GM12875 (cell line): ENCODE results near the gene AGBL3.
"Not testable (repeated sequence)": the region's sequence is repeated elsewhere in the genome, so short reads cannot be mapped to it uniquely, and the experiment has no call there.

Experiments
- H3K4me3 ChIP-seq: one replicate; pipeline ENCODE4 v1.5.1; 2011; ENCODE audit warnings: low read depth, low read length, control low read depth
- TF ChIP-seq, protein P1 (sequence below): IDR thresholded peaks from 2 replicates; pipeline ENCODE4 v1.5.1; 2011; ENCODE audit warnings: low read depth, mild to moderate bottlenecking, control low read depth, inconsistent platforms, low read length, moderate library complexity, borderline replicate concordance; ENCODE audit not compliant: insufficient read depth

The AGBL3 gene

DNA sequence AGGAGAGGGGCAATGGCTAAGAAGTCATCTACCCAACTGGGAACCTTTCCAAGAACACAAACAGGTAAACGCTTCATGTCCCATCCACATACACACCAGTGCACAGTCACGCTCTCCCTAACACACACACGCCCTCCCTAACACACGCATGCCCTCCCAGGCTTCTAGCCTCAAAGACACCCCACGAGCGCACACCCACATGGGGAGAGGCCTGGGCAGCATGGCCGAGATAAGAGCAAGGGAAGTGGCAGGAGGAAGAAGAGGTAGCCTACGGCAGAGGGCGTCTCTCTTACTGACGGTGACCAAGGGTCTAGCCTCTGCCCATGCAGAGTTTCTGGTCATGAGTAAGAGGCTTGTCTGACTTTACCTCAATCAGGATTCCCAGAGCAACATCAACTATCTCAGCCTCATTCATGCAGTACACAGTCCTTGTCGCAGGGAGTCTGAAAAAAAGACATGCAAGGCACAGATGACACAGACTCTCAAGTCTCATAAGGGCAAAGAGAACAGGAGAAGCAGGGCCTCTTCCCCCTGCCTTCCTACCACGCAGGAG is 181.1 kb downstream of the AGBL3 start:
- TF ChIP-seq, protein P1, sequence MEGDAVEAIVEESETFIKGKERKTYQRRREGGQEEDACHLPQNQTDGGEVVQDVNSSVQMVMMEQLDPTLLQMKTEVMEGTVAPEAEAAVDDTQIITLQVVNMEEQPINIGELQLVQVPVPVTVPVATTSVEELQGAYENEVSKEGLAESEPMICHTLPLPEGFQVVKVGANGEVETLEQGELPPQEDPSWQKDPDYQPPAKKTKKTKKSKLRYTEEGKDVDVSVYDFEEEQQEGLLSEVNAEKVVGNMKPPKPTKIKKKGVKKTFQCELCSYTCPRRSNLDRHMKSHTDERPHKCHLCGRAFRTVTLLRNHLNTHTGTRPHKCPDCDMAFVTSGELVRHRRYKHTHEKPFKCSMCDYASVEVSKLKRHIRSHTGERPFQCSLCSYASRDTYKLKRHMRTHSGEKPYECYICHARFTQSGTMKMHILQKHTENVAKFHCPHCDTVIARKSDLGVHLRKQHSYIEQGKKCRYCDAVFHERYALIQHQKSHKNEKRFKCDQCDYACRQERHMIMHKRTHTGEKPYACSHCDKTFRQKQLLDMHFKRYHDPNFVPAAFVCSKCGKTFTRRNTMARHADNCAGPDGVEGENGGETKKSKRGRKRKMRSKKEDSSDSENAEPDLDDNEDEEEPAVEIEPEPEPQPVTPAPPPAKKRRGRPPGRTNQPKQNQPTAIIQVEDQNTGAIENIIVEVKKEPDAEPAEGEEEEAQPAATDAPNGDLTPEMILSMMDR = no peak
- no peak overlapping the region for H3K4me3 ChIP-seq

DNA sequence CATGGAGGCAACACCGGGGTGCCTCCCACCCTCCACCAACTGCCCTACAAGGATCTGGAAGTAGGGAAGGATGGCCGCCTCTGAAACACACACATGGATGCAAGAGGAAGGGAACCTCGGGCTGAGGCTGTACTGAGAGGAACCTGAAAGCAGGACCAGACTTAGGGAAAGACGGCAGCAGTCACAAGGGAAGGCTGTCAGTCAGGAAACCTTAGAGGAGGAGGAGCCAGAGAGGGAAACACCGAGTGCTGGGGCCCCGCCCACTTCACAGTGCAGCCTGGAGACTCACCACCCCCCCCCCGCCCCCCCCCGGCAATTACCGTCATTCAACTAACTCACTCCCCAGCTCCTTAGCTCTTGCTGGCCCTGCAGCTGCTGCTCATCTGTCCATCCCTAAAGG is 181.7 kb downstream of the AGBL3 start:
- H3K4me3 ChIP-seq = no peak overlapping the region
- TF ChIP-seq, protein P1 = no peak

DNA sequence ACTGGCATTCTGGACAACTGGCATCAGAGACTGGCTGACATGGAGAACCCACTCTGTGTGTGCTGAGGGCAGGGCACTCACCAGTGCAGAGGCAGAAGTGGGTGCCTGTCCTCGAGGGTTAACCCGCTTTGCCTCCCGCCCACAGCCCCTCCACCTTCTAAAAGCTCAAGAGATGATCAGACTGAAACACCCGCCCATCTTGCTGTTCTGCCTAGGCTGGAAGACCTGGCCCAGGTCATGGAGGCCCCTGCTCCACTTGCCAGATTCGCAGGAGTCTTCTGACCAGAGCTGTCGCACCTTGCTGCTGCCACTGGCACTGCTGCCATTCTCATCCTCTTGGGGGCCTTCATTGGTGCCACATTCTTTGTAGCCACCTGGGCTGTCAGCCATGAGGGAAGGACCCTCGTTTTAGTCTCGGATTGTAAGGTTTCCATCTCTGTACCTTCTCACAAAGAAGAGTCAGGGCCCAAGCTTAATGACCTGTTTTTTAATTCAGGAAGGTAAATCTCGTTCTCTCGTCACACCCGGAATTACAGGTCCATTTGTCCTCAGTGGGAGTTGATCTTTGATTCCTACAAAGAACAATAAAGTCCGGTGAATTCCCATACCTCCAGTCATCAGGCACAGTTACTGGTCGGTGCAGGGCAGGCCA is 182.3 kb downstream of the AGBL3 start:
- TF ChIP-seq, protein P1 = no peak
- peak overlapping the region; percentile 70 for H3K4me3 ChIP-seq

DNA sequence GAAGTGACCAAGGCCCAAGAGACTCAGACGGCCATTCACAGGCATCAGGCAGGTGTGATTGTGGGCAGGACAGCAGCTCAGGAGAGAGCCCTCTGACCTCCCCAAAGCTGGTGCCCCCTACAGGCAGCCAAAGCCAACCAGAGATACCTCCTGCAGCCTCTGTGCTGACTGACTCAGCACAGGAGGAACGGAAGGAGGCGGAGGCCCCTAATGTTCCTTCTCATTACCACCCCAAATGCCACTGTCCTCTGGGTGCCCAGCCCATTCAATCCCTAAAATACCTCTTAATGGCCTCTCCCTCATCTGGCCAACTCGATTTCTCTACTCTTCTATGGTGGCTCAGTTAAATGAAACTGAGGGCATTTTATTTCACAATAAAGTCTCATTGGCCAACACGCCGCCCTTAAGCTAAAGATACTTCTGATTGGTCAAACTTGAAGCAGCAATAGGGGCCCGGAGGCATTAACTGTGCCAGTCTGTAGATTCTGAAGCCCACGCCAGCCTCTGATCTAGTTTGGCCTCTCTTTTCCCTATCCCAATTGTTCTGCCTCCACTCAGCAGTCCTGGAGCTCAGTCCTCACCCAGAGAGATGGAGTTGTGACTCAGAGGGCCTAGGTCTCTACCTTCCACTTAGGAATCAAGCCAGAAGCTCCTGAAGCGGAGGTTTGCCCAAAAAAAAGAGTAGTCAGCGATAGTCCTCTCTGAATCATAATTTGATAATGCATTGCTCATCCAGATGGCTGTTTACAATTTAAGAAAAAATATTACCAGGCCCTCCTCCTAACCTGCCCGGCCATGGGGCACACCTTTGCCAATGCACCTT is 183.0 kb downstream of the AGBL3 start:
- peak overlapping the region; percentile 70 for H3K4me3 ChIP-seq
- TF ChIP-seq, protein P1 = peak; percentile 91

DNA sequence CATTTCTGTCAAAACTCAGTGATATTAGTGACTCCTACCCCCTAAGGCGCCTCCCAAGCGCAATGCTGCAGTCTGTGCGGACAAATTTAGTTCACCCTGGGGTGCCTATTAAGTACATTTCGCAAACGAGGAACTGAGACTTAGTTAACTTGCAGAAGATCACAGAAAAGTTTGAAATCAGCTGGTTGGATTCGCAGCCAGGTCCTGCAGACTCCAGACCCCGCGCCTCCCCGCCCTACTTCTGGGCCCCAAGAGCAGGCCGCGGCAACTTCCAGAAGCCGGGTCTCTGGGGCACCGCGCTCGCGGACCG is 183.6 kb downstream of the AGBL3 start:
- peak overlapping the region; percentile 70 for H3K4me3 ChIP-seq
- TF ChIP-seq, protein P1 = no peak

DNA sequence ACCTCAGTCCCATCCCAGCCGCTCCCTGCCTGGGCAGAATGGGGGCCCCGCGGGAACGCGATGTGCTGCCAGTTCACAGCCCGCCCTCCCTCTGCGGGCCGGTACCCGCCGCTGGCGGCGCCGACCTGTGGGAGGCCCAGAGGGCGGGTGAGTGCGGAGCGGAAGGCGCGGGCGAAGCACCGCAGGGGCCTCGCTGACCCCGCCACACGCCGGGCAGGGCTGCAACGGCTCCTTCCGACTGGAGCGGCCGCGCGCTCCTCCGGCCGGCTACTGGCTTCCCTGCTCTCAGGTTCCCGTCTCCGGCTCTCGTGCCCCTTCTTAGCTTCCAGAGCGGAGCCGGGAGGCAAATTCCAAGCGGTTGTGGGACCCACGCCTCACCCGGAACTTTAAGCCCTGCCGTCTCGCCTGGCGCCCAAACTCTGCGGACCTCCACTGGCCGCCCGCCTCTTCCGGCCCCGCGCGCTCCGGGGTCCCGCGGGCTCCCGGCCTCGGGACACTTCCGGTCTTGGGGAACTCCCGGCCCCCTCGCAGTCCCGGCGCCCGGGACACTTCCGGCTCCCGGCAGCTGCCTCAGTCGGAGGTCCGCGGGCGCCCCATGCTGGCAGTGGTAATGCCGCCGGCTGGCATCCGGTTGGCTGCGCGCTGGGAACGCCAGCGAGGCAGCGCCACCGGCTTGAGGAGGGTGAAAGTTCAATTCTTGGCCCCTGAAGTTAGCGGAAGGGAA is 184.1 kb downstream of the AGBL3 start, which contains the start of gene CYREN:
Gene CYREN (minus strand): TSS at position 434 of the 724 bp plus-strand sequence. CDS start 1,785 bp downstream, outside the sequence.
- TF ChIP-seq, protein P1 = peak; percentile 66
- peak within 1 kb of the TSS; percentile 70 for H3K4me3 ChIP-seq

DNA sequence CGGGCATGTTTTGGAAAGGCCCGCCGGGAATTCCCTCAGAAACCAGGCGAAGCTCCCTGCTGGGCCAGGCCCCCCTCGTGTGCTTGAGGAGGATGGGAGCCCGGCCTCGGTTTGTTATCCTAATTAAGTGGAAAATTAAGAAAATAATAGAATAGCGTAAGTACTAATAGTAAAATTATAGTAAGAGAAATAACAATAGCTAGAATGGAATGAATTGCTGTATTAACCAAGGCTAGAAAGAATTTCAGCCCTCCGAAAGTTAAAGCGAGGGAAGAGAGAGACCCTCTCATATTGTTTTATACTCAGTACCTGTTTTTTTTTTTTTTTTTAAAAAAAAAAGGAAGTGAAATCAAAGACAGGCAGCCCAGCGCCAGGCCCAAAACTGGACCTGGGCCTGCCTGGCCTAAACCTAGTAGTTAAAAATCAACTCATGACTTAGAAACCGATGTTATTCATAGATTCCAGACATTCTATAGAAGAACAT is 184.7 kb downstream of the AGBL3 start:
- peak overlapping the region; percentile 70 for H3K4me3 ChIP-seq

DNA sequence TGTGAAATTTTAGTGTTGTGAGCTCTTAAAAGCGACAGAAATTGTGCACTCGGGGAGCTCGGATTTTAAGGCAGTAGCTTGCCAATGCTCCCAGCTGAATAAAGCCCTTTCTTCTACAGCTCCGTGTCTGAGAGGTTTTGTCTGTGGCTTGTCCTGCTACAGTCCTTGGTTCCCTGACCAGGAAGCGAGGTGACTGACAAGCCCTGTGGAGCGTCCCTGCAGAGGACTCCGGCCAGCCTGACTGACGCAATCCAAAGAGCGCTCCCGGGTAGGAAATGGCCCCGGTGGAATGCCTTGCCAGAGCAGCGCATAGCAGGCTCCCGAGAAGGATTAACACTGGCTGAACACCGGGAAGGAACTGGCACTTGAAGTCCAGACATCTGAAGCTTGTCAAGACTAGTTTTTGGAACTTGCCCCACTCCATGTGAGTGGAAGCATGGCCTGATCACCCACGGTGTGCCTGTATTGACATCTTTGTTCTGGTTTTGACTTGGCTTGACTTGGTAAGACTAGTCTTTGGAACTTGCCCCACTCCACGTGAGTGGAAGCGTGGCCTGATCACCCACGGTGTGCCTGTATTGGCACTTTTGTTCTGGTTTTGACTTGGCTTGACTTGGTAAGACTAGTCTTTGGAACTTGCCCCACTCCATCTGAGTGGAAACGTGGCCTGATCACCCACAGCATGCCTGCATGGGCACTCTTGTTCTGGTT is 185.4 kb downstream of the AGBL3 start:
- peak overlapping the region; percentile 30 for H3K4me3 ChIP-seq

DNA sequence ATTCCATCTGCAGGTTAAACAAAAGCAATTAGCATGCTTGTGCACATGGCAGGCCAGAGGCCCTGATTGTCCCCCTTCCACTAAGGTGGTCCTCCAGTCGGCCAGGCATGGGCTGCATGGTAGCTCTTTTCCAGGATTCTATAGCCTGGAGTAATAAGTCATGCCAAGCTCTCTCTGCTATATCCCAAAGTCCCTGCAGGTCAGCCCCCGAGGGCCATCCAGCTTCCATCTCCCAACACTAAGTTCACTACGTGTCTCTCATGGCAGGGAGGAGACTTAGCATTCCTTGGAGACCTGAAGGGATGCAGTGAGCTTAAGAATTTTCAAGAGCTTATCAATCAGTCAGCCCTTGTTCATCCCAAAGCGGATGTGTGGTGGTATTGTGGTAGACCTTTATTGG is 187.6 kb downstream of the AGBL3 start:
- H3K4me3 ChIP-seq = not testable (repeated sequence)
